HuH-7.5 (cell line): ENCODE measurements around the gene COG3.
"Not testable (repeated sequence)": the region's sequence is repeated elsewhere in the genome, so short reads cannot be mapped to it uniquely, and the experiment has no call there.

ENCODE experiments used
- DNase-seq: peaks from one replicate; pipeline ENCODE4 v3.0.0; 2011; ENCODE audit warnings: low spot score

The COG3 gene, protein sequence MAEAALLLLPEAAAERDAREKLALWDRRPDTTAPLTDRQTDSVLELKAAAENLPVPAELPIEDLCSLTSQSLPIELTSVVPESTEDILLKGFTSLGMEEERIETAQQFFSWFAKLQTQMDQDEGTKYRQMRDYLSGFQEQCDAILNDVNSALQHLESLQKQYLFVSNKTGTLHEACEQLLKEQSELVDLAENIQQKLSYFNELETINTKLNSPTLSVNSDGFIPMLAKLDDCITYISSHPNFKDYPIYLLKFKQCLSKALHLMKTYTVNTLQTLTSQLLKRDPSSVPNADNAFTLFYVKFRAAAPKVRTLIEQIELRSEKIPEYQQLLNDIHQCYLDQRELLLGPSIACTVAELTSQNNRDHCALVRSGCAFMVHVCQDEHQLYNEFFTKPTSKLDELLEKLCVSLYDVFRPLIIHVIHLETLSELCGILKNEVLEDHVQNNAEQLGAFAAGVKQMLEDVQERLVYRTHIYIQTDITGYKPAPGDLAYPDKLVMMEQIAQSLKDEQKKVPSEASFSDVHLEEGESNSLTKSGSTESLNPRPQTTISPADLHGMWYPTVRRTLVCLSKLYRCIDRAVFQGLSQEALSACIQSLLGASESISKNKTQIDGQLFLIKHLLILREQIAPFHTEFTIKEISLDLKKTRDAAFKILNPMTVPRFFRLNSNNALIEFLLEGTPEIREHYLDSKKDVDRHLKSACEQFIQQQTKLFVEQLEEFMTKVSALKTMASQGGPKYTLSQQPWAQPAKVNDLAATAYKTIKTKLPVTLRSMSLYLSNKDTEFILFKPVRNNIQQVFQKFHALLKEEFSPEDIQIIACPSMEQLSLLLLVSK

GRCh38 chr13:45464687-45465453, at the start of gene COG3:
Gene COG3, plus strand, starts transcription at chr13:45464939. Its CDS starts 98 bp downstream, at chr13:45465037.
- peak; percentile 81 for DNase-seq

DNA sequence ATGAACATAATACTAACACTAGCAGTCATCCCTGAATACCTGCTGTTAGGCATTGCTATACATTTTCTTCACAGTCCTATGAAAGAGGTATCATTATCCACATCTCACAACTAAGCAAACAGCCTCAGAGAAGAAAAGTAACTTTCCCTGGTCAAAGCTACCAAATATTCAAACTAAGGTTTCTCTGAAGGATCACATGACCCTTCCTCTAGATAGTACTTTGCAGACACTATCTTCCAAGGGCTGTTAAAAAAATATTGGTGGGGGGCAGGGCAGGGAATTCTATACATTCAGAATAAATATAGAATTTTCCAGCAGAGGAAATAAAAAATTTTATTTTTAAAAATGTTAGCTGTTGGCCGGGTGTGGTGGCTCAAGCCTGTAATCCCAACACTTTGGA, 49.6 kb upstream of the COG3 start:
- DNase-seq: no peak

DNA sequence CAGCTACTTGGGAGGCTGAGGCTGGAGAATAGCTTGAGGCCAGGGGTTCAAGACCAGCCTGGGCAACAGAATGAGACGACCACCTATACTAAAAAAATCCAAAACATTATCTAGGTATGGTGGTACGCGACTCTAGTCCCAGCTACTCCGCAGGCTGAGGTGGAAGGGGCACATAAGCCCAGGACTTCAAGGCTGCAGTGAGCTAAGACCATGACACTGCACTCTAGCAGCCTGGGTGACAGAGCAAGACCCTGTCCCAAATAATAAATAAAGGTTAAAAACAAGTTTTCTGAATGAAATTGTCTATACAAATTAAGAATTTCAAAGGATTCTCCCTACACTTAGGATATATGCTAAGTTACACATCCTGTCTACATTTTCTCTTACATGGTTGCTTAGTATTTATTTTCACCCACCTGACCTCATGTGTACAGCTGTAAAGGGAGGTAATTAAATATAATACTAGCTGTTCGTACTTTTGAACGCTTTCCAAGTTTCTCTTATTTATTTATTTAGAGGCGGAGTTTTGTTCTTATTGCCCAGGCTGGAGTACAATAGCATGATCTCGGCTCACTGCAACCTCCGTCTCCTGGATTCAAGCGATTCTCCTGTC, 48.1 kb upstream of the COG3 start:
- no peak for DNase-seq

DNA sequence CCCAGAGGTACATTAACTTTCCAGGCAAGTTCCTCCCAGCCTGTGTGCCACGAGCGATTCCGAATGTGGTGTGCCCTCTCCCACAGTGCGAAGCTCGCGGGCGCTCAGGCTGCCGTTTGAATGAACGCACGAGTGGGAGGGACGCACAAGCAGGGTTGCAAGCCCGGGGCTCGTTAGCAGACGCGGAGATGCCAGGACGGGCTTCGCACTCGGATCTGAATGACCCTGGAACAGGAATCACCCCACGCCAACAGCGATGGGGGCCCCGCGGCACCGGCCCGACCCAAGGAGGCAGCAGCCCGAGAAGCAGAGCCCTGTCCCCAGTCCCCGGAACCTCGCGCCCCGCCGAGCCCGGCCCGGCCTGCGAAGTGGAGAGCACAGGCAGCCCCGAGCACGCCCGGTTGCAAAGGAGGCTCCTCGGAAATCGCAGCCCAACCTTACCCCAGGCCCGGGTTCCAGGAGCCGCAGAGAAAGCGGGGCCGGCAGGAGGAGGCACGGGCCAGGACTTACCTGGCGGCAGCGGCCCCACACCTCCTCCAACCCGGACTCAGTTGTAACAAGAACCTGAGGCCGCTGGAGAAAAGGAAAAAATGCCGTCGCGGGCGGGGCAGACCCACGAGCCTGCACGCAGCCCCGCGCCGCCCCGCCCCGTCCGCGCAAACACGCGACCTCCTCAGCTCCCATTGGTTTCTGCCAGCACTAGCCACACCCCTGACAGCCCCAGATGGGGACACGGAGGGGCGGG, 46.8 kb upstream of the COG3 start, which contains the start of gene SLC25A30:
SLC25A30 (minus strand) TSS at position 584 of the 745 bp plus-strand sequence. CDS start 6,948 bp downstream, outside the sequence.
- peak; percentile 70 for DNase-seq

GRCh38 chr13:45419389-45419788, 45.4 kb upstream of the COG3 start:
- DNase-seq: not testable (repeated sequence)

- no peak for DNase-seq
These were observed 44.8 kb upstream of the COG3 start for GRCh38 chr13:45419945-45420344.

GRCh38 chr13:45422731-45423292, 41.9 kb upstream of the COG3 start:
- no peak for DNase-seq

GRCh38 chr13:45426056-45426841, 38.5 kb upstream of the COG3 start:
- not testable (repeated sequence) for DNase-seq

DNA sequence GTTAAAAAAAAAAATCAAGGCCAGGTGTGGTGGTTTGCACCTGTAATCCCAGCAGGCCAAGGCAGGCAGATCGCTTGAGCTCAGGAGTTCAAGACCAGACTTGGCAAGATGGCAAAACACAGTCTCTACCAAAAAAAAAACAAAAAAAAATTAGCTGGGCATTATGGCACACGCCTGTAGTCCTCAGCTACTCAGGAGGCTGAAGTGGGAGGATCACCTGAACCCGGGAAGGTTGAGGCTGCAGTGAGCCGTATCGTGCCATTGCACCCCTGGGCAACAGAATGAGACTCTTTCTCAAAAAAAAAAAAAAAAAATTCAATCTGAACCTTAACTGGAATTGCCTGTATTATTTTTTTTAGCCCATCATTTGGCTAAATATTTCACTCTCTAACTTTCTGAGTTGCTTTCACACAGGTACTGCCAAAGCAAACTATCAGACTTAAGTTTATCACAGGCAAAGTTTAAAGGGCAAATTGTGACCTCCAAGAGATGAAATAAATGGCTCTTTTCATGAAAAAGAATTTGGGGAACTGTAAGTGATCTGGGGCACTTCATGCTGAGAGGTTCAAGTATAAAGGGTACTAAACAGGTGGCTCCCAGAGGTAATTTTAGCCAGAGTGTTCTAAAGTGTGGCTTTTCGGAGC, 31.9 kb upstream of the COG3 start:
- DNase-seq: no peak

- DNase-seq: no peak
These were observed 31.4 kb upstream of the COG3 start for GRCh38 chr13:45433381-45433790.

DNA sequence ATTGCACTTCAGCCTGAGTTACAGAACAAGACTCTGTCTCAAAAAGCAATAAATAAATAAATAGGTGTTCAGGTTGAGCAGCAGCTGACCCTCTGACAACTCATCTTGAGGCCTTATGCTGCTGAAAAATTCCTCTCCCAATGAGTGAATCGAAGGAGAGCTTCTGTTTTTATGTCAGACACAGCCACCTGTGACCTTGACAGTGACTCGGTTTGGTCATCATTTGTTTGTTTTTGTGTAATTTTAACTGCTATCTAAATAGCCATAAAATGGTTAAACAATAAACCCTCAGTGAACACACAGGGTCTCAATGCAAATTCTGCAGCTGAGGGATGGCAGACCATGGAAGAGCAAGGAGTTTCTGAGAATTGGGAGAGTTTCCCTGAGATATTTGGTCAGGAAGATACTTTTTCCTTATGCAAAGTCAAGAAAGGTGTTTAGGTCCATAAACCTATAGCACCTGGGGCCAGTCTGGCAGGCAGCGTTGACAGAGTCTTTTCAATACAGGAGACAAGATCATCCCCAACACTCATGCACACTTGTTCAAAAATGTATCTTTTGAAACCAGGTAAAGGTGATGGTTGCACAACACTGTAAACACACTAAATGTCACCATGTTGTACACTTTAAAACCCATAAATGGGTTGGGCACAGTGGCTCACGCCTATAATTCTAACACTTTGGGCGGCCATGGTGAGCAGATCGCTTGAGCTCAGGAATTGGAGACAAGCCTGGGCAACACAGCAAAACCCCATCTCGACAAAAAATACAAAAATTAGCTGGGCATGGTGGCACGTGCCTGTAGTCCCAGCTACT, 30.0 kb upstream of the COG3 start:
- no peak for DNase-seq

GRCh38 chr13:45436332-45436731, 28.4 kb upstream of the COG3 start:
- DNase-seq: no peak

DNA sequence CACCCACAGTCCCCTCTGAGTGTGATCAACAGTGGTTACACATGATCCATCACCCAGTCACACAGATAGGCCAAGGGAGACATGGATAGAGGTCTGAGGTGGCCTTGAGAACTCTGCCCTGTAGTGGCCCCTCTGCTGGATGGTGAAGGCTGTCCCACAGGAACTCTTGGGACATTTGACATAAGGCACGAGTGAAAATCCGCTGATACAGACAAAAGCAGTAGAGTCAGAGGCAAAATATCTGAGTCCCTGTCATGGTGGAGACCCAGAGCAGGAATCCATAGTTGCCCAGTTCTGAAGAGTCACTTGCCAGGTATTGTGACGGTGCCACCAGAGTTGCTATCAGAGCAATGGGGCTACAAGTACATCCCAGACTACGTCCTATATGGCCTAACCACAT, 27.8 kb upstream of the COG3 start:
- DNase-seq: no peak

GRCh38 chr13:45437947-45438346, 26.8 kb upstream of the COG3 start:
- no peak for DNase-seq

- no peak for DNase-seq
These were observed 25.7 kb upstream of the COG3 start for GRCh38 chr13:45439008-45439407.

- no peak for DNase-seq
These were observed 24.8 kb upstream of the COG3 start for GRCh38 chr13:45439781-45440462.

- no peak for DNase-seq
These were observed 23.1 kb upstream of the COG3 start for GRCh38 chr13:45441633-45442032.

DNA sequence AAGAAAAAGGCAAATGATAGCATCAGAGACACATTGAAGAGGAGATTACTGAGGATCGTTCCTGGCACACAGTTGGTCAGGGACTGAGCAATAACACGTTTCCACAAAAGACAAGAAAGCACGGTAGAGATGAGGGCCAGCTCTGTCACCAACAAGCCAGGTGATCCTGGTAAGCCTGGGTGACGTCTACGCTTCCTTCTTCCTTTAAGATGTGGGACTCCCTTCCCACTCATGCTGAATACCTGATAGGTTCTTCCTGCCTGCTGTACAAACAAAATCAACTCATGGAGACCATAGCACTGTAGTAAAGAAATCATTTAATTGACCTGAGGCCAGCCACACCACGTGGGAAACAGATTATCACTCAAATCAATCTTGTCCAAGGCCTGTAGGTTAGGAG, 19.7 kb upstream of the COG3 start:
- DNase-seq: no peak
